GM23338 (cell line): ENCODE measurements around the gene RBAK. TPM values are rescaled to one million over a fixed set of nuclear protein-coding genes. Genes with fewer than 3 reads are reported as not detected.

Experiments used
- ATAC-seq: fragments of 200-7000 bp; cut with Tn5 transposase; 3 replicates; pipeline ENCODE4 v1.9.1; 2020
- DNase-seq: peaks from one replicate; pipeline ENCODE4 v3.0.0-alpha.2; 2015; ENCODE audit warnings: low spot score
- H2AFZ ChIP-seq: fragments of 200-600 bp; sonication (generic); 2 replicates; pipeline ENCODE4 v1.8.0; 2016; ENCODE audit warnings: antibody characterized with exemption, mild to moderate bottlenecking, moderate library complexity
- H3F3A ChIP-seq: fragments of 200-600 bp; sonication (generic); replicated peaks from 2 replicates; pipeline ENCODE4 v1.8.0; 2017; ENCODE audit warnings: antibody characterized with exemption, mixed run types, low read depth
- H3K27ac ChIP-seq: fragments of 200-600 bp; sonication (generic); 2 replicates; pipeline ENCODE4 v1.6.1; 2016; ENCODE audit warnings: low read depth
- H3K27me3 ChIP-seq: fragments of 200-600 bp; sonication (generic); 2 replicates; pipeline ENCODE4 v1.8.0; 2016; ENCODE audit warnings: mild to moderate bottlenecking, mixed run types, moderate library complexity; ENCODE audit not compliant: insufficient read depth
- H3K36me3 ChIP-seq: fragments of 200-600 bp; sonication (generic); 2 replicates; pipeline ENCODE4 v1.8.0; 2016; ENCODE audit warnings: mild to moderate bottlenecking; ENCODE audit not compliant: insufficient read depth
- H3K4me1 ChIP-seq: fragments of 200-600 bp; sonication (generic); 2 replicates; pipeline ENCODE4 v1.8.0; 2016; ENCODE audit warnings: mild to moderate bottlenecking, moderate library complexity; ENCODE audit not compliant: insufficient read depth
- H3K4me2 ChIP-seq: fragments of 200-600 bp; sonication (generic); 2 replicates; pipeline ENCODE4 v1.7.1; 2017; ENCODE audit warnings: mixed run types
- H3K4me3 ChIP-seq: fragments of 200-600 bp; sonication (generic); 2 replicates; pipeline ENCODE4 v1.6.1; 2016; ENCODE audit warnings: mixed run types
- H3K79me2 ChIP-seq: fragments of 200-600 bp; sonication (generic); replicated peaks from 2 replicates; pipeline ENCODE4 v1.8.0; 2017; ENCODE audit warnings: mild to moderate bottlenecking; ENCODE audit not compliant: insufficient read depth
- H3K9me2 ChIP-seq: fragments of 200-600 bp; sonication (generic); 2 replicates; pipeline ENCODE4 v1.8.0; 2017; ENCODE audit not compliant: insufficient read depth
- H4K20me1 ChIP-seq: fragments of 200-600 bp; sonication (generic); replicated peaks from 2 replicates; pipeline ENCODE4 v1.8.0; 2017; ENCODE audit warnings: mild to moderate bottlenecking; ENCODE audit not compliant: insufficient read depth
- H3K27ac Mint-ChIP-seq: 2 replicates; pipeline ENCODE4 v1.8.0; 2020; ENCODE audit warnings: inconsistent platforms, mild to moderate bottlenecking, moderate library complexity, mixed read lengths
- H3K27me3 Mint-ChIP-seq: 3 replicates; pipeline ENCODE4 v1.8.0; 2022; ENCODE audit warnings: low read depth, mild to moderate bottlenecking, moderate library complexity, mixed read lengths, inconsistent platforms; ENCODE audit not compliant: insufficient read depth, poor library complexity
- H3K36me3 Mint-ChIP-seq: 3 replicates; pipeline ENCODE4 v1.8.0; 2021; ENCODE audit warnings: low read depth, mild to moderate bottlenecking, inconsistent platforms, moderate library complexity, mixed read lengths
- H3K4me1 Mint-ChIP-seq: 3 replicates; pipeline ENCODE4 v1.8.0; 2020; ENCODE audit warnings: mild to moderate bottlenecking, inconsistent platforms, mixed read lengths
- H3K4me3 Mint-ChIP-seq: 3 replicates; pipeline ENCODE4 v1.8.0; 2021; ENCODE audit warnings: moderate library complexity, mild to moderate bottlenecking, inconsistent platforms, mixed read lengths
- H3K9me3 Mint-ChIP-seq: 3 replicates; pipeline ENCODE4 v1.8.0; 2020; ENCODE audit warnings: moderate library complexity, mild to moderate bottlenecking, inconsistent platforms, mixed read lengths
- CREB1 ChIP-seq: fragments of 250-450 bp; sonication (Bioruptor Pico); IDR thresholded peaks from 2 replicates; pipeline ENCODE4 v1.5.0; 2020; ENCODE audit warnings: low read depth, mild to moderate bottlenecking, moderate library complexity
- CTCF ChIP-seq, 2 experiments: fragments of 200-600 bp in 1 of 2; sonication (generic) in 1 of 2; conservative IDR thresholded peaks; 2 replicates each; pipeline versions ENCODE4 v1.5.1 to v1.6.1; 2016 to 2017; ENCODE audit warnings: antibody characterized with exemption in 2 of 2, low read depth in 2 of 2, mild to moderate bottlenecking in 2 of 2, moderate library complexity in 1 of 2
- ETS1 ChIP-seq: IDR thresholded peaks from 2 replicates; pipeline ENCODE4 v1.6.1; 2016; ENCODE audit warnings: antibody characterized with exemption
- EZH2 ChIP-seq: fragments of 200-600 bp; sonication (generic); IDR thresholded peaks from one replicate; pipeline ENCODE4 v1.8.0; 2017; ENCODE audit warnings: antibody characterized with exemption, mild to moderate bottlenecking, low read depth; ENCODE audit not compliant: unreplicated experiment
- EZH2phosphoT487 ChIP-seq: fragments of 200-600 bp; sonication (generic); IDR thresholded peaks from one replicate; pipeline ENCODE4 v1.8.1; 2018; ENCODE audit warnings: antibody characterized with exemption; ENCODE audit not compliant: unreplicated experiment
- JUNB ChIP-seq: IDR thresholded peaks from one replicate; pipeline ENCODE4 v1.6.1; 2016; ENCODE audit warnings: antibody characterized with exemption; ENCODE audit not compliant: unreplicated experiment
- NANOG ChIP-seq: IDR thresholded peaks from 2 replicates; pipeline ENCODE4 v1.6.1; 2016; ENCODE audit warnings: antibody characterized with exemption, borderline replicate concordance
- POLR2AphosphoS5 ChIP-seq: IDR thresholded peaks from 2 replicates; pipeline ENCODE4 v1.6.1; 2016; ENCODE audit warnings: antibody characterized with exemption, low read depth
- REST ChIP-seq: IDR thresholded peaks from one replicate; pipeline ENCODE4 v1.6.1; 2018; ENCODE audit warnings: antibody characterized with exemption; ENCODE audit not compliant: unreplicated experiment
- STAT1 ChIP-seq: IDR thresholded peaks from one replicate; pipeline ENCODE4 v1.6.1; 2016; ENCODE audit warnings: antibody characterized with exemption; ENCODE audit not compliant: unreplicated experiment
- ZNF114 ChIP-seq: fragments of 250-450 bp; sonication (Bioruptor Pico); IDR thresholded peaks from 2 replicates; pipeline ENCODE4 v1.5.0; 2020; ENCODE audit warnings: mild to moderate bottlenecking, moderate library complexity
- ZNF331 ChIP-seq: fragments of 250-450 bp; sonication (Bioruptor Pico); IDR thresholded peaks from 2 replicates; pipeline ENCODE4 v1.5.0; 2020; ENCODE audit warnings: low read depth, mild to moderate bottlenecking, moderate library complexity
- ZNF462 ChIP-seq: fragments of 250-450 bp; sonication (Bioruptor Pico); IDR thresholded peaks from 2 replicates; pipeline ENCODE4 v1.5.0; 2020; ENCODE audit warnings: mild to moderate bottlenecking, moderate library complexity
- polyA plus RNA-seq: library from polyadenylated mRNA; unstranded; fragments of >200 nt; fragmentation: Nextera tagmentation; extraction: Ambion mirVana; gene quantifications from 2 replicates; pipeline ENCODE4 v1.2.1, GENCODE V29; 2016
- total RNA-seq: library from RNA; depleted of rRNA; stranded (reverse); fragments of >200 nt; shearing (Covaris generic); gene quantifications from 2 replicates; pipeline ENCODE4 v1.2.3, GENCODE V29; 2014

Gene RBAK
- total and polyA plus RNA-seq, 2 experiments from 2014 or later: 6.5 to 15.2 TPM

GRCh38 chr7:5053175-5053574, 7.5 kb downstream of the RBAK start:
- Histone ChIP-seq H3K27ac (no peak overlapping the region), H3K4me3 (no peak overlapping the region), H3K36me3 (peaks cover 42% of the 10 kb centered on the region), H3K9me2 (no peaks in the 10 kb centered on the region), H3K4me2 (no peak overlapping the region), H3K4me1 (no peaks in the 10 kb centered on the region), H4K20me1 (no peaks in the 10 kb centered on the region), H3K79me2 (peaks cover 48% of the 10 kb centered on the region), H3F3A (no peaks in the 10 kb centered on the region), H3K27me3 (no peaks in the 10 kb centered on the region), H2AFZ (no peak overlapping the region)
- Mint-ChIP-seq H3K27ac (no peak overlapping the region), H3K36me3 (peaks cover 98% of the 10 kb centered on the region), H3K9me3 (peaks cover 81% of the 10 kb centered on the region), H3K4me3 (no peak overlapping the region), H3K27me3 (peaks cover 3% of the 10 kb centered on the region), H3K4me1 (no peaks in the 10 kb centered on the region)
- no peak for TF ChIP-seq STAT1
- no peak for TF ChIP-seq REST
- no peak for TF ChIP-seq POLR2AphosphoS5
- TF ChIP-seq CTCF (conservative IDR thresholded peaks at IDR 0.05; ENCODE audit: low read depth in 2 of 2): no peak
- no peak for TF ChIP-seq ZNF114 (CRISPR knock-in tag)
- no peak for TF ChIP-seq ETS1
- TF ChIP-seq EZH2: no peak
- no peak for TF ChIP-seq ZNF462 (CRISPR knock-in tag)
- TF ChIP-seq EZH2phosphoT487: no peak
- no peak for TF ChIP-seq ZNF331 (CRISPR knock-in tag)
- TF ChIP-seq NANOG: no peak
- TF ChIP-seq CREB1 (CRISPR knock-in tag): no peak
- TF ChIP-seq JUNB: no peak
- ATAC-seq (no peak), DNase-seq (no peak)
